Measurements from ENCODE around the gene FLT3LG.
"Not testable (repeated sequence)": the region's sequence is repeated elsewhere in the genome, so short reads cannot be mapped to it uniquely, and the experiment has no call there.

Gene FLT3LG

GRCh38 chr19:49463960-49464740 is 9.9 kb upstream of the FLT3LG start:
- FAIRE-seq, result no peak

- no peak for FAIRE-seq
Observed at GRCh38 chr19:49465371-49465770, 8.6 kb upstream of the FLT3LG start.

GRCh38 chr19:49468199-49468598 is 5.8 kb upstream of the FLT3LG start:
- no peak for FAIRE-seq

GRCh38 chr19:49468746-49469447 is 5.1 kb upstream of the FLT3LG start:
- no peak for FAIRE-seq

- FAIRE-seq, result no peak
Observed at GRCh38 chr19:49469828-49470614, 4.0 kb upstream of the FLT3LG start.

- no peak for FAIRE-seq
Observed at GRCh38 chr19:49470615-49470978, 3.4 kb upstream of the FLT3LG start.

GRCh38 chr19:49472936-49473335 is 1.1 kb upstream of the FLT3LG start:
- no peak for FAIRE-seq

- FAIRE-seq, result not testable (repeated sequence)
Observed at GRCh38 chr19:49473501-49473867, 531 bp upstream of the FLT3LG start.

GRCh38 chr19:49474542-49474924 is 518 bp downstream of the FLT3LG start:
- FAIRE-seq, result no peak

- FAIRE-seq, result no peak
Observed at GRCh38 chr19:49475191-49475917, 1.3 kb downstream of the FLT3LG start.

GRCh38 chr19:49475995-49476880 is 2.2 kb downstream of the FLT3LG start:
- no peak for FAIRE-seq

GRCh38 chr19:49479975-49480628 is 6.1 kb downstream of the FLT3LG start:
- no peak for FAIRE-seq

- no peak for FAIRE-seq
Observed at GRCh38 chr19:49481020-49481683, 7.1 kb downstream of the FLT3LG start.

GRCh38 chr19:49486232-49486631 is 12.2 kb downstream of the FLT3LG start:
- no peak for FAIRE-seq

GRCh38 chr19:49486710-49487276 is 12.8 kb downstream of the FLT3LG start:
- FAIRE-seq, result no peak

- peak; percentile 95 for FAIRE-seq
Observed at GRCh38 chr19:49487277-49488045, 13.4 kb downstream of the FLT3LG start, which contains the start of gene RPL13A. Gene RPL13A (plus strand): TSS chr19:49487608. CDS start chr19:49487630, 22 bp downstream.

GRCh38 chr19:49488046-49488862 is 14.2 kb downstream of the FLT3LG start:
- FAIRE-seq, result no peak

- FAIRE-seq, result no peak
Observed at GRCh38 chr19:49488863-49489537, 15.0 kb downstream of the FLT3LG start.
